Head of caudate nucleus (tissue), 42 donors: ENCODE measurements around the gene TMEM131L.
A peak's percentile ranks its signal among the peaks of the same experiment; 100 is the strongest.

Experiments
- DNase-seq, 42 donors: peaks; one replicate each; pipeline versions ENCODE4 v3.0.0 to v3.0.0-alpha.2; 2020 to 2021; ENCODE audit warnings: mixed read lengths in 7 of 42
- intact Hi-C: fragments of 100-400 bp; cut with DNase I; formaldehyde crosslinking; loops from one replicate; pipeline ENCODE4 v1.15.0; 2022

The TMEM131L gene

DNA sequence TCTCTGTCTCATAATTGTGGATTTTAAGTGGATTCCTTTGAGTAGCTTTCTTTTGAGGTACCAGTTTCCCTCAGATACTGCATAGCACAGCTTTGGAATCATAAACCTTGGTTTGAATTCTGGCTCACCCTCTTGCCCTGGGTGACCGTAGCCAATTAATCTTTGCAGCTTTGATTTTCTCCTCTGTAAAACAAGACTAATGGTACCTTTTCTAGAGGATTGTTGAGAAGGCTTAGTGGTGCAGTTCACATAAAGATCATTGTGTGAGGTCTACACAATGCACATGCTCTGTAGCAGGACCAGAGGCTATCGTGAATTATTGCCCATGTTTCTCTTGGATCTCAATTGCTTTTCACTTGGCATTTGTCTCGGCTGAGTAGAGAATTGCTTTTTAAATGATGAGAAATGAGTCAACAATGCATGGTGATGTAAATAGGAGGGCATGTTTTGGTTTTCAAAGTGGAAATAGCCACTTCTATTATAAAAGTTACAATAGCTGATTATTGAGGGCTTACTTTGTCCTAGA lies 47.9 kb downstream of the TMEM131L start:
- DNase-seq = no peak
- intact Hi-C loops = no loop called here

GRCh38 chr4:153514688-153515426 lies 48.7 kb downstream of the TMEM131L start:
- intact Hi-C loops = no loop called here
- no peak for DNase-seq

DNA sequence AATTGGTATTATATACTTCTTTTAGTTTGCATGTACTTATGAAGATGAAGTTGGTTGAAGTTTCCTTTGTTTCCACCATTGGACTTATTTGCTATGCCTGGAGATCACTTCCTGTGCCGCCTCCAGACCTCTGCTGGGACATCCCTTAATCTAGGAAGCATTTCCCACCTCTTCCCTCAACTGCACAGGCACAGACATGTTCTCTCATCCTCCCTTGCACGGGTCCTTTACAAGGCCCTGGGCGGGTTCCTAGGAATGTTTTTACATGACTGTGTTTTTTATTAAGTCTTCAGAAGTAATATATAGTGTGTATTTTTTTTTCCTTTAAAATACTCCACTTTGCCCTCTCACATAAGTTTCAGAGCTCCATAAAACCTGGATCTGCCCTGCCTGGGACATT lies 51.0 kb downstream of the TMEM131L start:
- DNase-seq = no peak
- intact Hi-C loops = no loop called here

GRCh38 chr4:153518001-153518400 lies 51.8 kb downstream of the TMEM131L start:
- intact Hi-C loops = no loop called here
- peak in 4 of 42 donors; percentile 17 to 46 (median 32) for DNase-seq

DNA sequence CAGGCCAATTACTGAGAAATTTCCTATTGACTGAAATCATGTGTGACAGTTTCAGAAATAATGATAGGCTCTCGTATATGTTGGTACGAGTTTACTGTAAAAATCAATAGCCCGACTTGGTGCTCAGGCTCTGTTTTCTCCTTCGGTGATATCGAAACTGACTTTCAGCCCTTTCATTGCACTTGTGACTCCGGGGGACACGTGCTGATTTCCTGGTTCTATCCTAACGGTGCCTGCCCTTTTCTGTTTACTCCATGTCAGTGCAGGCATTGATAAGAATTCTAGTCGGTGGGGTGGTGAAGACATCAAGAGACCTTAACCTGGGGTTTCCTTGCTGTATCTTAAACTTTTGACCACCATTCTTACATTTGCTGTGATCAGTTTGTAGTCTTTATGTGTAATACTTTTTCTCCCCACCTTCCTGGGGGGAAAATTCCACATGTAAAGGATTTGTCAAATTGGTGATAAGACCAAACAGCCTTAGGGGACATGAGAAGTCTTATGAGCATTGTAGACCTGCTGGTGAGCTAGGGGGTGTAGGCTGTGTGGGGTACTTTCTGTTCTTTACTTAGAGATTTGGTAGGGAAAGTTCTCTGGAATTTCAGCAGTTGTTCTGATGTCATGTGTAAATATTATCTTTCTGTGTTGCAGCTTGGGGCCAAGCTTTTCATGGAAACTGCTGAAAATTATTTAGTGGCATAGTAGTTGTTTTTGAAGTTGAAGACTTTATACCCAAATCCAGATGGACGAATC lies 52.7 kb downstream of the TMEM131L start:
- intact Hi-C loops = no loop called here
- no peak for DNase-seq

DNA sequence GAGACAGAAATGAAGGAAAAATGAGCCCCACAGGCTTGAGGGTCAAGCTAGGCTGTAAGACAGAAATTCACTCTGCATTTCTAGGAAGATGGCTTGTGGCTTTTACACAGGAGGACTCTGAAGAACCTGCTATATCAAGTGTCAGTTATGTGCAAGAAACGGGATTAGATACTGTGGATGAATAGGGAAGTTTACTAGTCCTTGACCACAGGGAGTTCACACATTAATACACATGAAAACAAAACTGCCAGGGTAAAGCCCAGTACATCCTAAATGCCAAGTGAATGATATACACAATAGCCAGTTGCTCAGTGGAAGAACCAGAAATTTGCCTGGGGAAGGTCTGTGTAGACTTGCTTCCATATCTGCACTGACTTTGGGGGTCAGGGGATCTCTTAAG lies 53.5 kb downstream of the TMEM131L start:
- intact Hi-C loops = no loop called here
- DNase-seq = no peak

DNA sequence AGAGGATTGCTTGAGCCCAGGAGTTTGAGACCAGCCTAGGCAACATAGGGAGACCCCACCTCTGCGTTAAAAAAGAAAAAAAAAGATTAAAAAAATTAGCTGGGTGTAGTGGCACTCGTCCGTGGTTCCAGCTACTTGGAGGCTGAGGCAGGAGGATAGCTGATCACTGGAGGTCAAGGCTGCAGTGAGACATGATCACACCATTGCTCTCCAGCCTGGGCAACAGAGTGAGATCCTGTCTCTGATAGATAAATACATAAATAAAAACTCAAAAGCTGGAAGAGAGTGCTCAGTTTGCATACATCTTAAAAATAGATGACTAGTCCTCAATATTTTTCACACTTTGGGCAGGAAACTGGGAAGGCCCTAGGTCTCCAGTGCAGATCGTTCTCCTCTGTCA lies 54.1 kb downstream of the TMEM131L start:
- no peak for DNase-seq
- intact Hi-C loops = no loop called here

DNA sequence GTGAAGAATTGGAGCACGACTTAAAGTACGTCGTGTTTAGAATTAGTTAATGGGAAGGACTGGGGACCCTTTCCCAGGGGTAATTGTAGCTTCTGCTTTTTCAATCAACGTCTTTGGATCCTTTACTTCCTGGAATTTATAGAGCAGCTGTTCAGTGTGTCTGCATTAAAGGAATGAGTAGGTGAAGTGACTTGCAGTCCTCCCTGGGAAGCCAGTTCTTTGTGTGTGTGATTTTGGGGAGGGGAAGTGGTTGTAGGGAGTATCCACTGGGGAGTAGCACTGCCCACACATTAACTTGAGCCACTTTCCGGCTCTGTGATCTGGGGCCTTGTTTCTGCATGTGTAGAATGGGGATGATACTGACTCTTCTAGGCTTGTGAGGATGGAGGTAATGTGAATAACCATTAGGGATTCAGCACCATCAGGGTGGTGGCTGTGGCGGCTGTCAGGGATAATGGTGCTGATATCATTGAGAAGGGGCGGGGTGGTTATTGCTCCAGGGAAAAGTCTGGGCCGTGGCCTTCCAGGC lies 54.7 kb downstream of the TMEM131L start:
- intact Hi-C loops = no loop called here
- DNase-seq = no peak

GRCh38 chr4:153521478-153521877 lies 55.3 kb downstream of the TMEM131L start:
- DNase-seq = no peak
- intact Hi-C loops = no loop called here

- intact Hi-C loops = no loop called here
- DNase-seq = no peak
These were observed 56.0 kb downstream of the TMEM131L start for GRCh38 chr4:153521999-153522801.

DNA sequence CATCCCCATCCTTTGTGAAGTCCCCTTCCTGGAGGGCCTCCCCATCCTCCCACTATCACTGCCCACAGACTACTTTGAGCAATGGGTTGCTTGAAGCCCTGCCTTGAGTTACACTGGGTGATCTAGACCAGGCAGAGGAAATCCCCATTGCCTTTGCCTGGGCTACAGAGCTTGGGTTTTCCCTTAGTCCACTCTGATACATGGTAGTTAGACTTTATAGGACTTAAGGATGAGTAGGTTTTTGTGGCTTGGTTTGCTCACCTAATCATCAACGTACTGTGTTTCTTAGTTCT lies 56.6 kb downstream of the TMEM131L start:
- intact Hi-C loops = no loop called here

DNA sequence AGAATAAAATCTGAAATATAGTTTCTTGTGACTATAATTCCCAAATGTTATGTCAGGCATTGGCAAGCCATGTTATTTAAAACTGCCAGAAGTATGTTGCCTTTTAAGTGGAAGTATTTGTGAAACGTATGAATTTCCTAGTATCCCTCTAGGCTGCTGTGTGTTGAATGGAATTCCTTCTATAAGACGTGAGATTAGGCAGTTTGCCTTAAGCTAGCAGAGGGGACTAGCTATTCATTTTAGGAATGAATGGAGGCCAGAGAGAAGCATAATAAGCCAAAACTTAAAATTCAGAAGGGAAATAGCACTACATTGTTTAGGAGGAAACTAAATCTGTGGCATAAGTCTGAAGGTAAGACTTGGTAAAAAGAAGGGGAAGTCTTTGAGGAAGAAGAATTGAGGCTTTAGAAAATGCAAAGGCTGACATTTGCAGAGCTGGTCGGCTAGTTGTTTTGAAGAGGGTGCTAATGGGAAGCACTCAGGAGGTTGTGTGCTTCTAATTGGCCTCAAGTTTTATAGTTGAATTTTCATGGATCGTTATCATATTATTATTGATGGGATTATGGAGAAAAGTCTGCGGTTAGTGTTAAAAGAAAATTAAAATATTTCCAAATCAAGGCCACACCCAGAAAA lies 57.1 kb downstream of the TMEM131L start:
- intact Hi-C loops = no loop called here
- DNase-seq = no peak

More for the DNA sequence above, 56.6 kb downstream of the TMEM131L start:
- no peak for DNase-seq

DNA sequence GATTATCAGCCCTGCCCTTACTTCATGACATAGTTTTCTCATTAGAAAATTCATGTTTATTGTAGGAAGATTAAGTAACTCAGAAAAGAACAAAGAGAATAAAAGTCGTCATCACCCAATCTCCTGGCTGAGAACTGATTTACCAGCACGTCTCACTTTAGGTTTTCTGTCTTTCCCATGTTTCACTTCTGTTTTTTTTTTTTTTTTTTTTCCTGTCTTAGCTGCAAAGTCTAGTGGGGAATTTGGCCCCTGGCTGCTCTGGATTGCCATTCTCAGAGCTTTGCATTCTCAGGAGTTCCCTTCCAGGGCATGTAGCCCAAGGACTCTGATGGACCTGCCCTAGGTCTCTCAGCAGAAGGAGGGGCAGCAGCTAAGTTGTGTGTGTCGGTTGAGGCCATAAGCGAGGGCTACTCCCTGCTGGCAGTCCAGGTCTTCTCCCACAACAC lies 57.8 kb downstream of the TMEM131L start:
- intact Hi-C loops = no loop called here
- no peak for DNase-seq

DNA sequence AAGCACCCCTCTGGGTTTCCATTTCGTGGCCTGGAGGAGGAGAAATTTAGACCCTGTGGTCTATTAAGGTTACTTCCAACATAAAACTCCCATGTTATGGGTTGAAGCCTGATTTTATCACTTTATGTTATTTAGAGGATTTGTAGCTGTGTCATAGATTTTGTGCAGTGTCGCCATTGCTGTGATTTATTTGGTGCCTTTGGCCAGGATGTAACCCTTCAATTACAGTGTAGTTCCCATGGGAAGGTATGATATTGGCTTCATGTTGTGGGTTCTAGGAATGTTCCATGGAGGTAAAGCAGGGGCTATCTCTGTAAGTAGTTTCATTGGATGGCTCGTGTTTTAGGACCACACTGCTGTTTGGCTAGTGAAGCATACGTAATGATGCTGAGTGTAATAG lies 58.5 kb downstream of the TMEM131L start:
- DNase-seq = no peak
- intact Hi-C loops = no loop called here

- DNase-seq = no peak
These were observed 61.5 kb downstream of the TMEM131L start for GRCh38 chr4:153527690-153528089.

DNA sequence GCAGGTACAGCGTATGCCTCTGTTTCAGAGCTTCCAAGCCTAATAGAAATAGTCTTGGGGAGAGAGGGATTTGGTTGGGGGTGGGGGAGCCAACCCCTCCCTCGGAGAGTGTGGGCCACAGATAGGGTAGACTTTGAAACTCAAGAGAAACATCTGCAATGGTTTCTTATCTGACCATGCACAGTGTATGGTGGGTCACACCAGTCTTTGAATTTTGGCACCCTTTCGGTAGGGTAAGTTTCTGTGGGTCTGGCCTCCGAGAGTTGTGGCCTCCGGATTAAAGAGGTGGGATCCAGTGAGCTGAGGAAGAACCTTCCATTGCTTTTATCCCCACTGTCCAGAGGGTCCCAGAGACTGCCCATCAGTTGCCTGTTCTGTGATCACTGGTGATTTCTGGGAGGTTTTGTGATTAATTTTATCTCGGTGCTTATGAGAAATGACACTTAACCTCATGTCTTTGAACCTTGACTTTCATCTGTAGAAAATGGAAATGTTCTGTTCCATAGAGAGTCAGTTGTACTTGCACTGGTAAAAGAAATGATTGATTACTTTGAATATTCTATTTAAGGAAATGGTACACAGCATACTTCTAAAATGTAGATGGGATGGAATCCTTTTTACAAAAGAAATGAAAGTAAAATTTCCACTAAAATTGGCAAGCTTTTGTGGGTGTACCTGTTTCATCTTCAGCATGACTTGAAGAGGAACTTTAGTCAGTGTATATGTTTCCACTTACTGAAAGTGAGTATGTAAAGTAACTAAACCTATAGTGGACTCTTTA lies 62.7 kb downstream of the TMEM131L start:
- intact Hi-C loops = no loop called here

More at GRCh38 chr4:153527690-153528089, 61.5 kb downstream of the TMEM131L start:
- intact Hi-C loops = no loop called here

GRCh38 chr4:153529646-153530045 lies 63.5 kb downstream of the TMEM131L start:
- intact Hi-C loops = no loop called here
- no peak for DNase-seq

More for the DNA sequence above, 62.7 kb downstream of the TMEM131L start:
- no peak for DNase-seq

GRCh38 chr4:153530284-153530999 lies 64.3 kb downstream of the TMEM131L start:
- no peak for DNase-seq

More at GRCh38 chr4:153530284-153530999, 64.3 kb downstream of the TMEM131L start:
- intact Hi-C loops = no loop called here
